ENCODE results near the gene TMEM39B.

Gene TMEM39B

DNA sequence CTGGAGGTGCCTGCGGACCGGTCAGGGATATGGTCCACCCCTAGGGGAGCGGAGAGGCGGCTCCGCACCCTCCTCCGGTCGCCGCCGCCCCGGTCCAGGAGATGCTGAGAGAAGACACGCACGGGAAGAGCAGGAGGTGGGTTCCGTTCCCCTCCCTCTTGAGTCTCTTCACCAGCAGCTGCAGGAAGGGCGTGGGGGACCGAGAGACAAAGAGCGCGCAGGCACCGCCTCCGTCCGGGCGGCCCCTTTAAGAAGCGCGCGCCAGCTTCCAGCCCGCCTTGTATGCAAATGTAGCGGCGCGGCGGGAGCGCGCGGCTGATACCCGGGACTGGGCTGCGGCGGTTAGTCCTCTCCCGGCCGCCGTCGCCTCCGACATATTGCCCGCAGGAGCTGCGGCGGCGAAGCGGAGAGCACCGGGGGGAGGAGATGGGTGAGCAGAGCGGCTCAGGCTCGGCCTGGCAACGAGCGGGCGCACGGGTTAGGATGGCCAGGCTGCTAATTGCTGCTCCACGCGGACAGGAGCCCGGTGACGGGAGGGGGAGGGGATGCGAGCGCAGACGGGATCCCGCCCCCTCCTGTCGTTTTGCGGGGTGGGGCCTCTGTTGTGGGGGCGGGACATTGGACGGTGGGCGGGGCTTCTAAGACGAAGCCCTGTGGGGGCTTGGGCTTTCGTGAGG is at the start of gene TMEM39B:
Gene TMEM39B, plus strand, starts transcription at position 318 of the 677 bp plus-strand sequence. Its CDS starts 109 bp downstream, at position 427.
- Mint-ChIP-seq H3K4me1 (peaks cover 28% of the 10 kb centered on the region), H3K36me3 (ENCODE audit: insufficient read depth) (peaks cover 14% of the 10 kb centered on the region), H3K9me3 (no peaks in the 10 kb centered on the region)

DNA sequence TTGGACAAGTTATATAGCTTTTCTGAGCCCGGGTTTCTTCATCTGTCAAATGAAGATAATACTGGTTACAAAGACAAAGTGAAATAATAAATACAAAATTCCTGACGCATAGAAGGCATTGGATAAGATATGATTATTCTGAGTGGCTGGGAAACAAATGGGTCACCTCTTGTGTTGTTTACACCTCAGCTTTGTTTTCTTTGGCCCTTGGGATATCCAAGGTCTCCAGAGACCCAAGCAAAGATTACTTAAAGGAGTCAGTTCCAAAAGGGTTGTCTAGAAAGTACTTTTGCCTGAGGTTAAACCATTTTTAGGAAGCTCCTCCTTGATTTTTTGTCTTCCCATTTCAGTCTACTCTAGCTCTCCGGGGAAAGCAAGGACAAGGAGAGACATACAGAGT is 49.4 kb upstream of the TMEM39B start:
- Mint-ChIP-seq H3K4me3 (no peak overlapping the region), H3K27me3 (no peaks in the 10 kb centered on the region), H3K4me1 (peaks cover 57% of the 10 kb centered on the region), H3K27ac (ENCODE audit: low read depth) (peak overlapping the region; percentile 65), H3K9me3 (no peaks in the 10 kb centered on the region), H3K36me3 (ENCODE audit: insufficient read depth) (peaks cover 22% of the 10 kb centered on the region)
- DNase-seq (ENCODE audit: low spot score in 2 of 2), result no peak
- no peak for ATAC-seq (replicated peaks; ENCODE audit: extremely low read depth, poor library complexity, severe bottlenecking)

More for the DNA sequence above, at the start of gene TMEM39B:
- H3K27me3 Mint-ChIP-seq, result no peaks in the 10 kb centered on the region
- peak within 1 kb of the TSS; percentile 87 for H3K27ac Mint-ChIP-seq (ENCODE audit: low read depth)
- ATAC-seq (replicated peaks; ENCODE audit: extremely low read depth, poor library complexity, severe bottlenecking) (peak; percentile 89), DNase-seq (ENCODE audit: low spot score in 2 of 2) (peak; percentile 83 to 91)
- H3K4me3 Mint-ChIP-seq, result peak within 1 kb of the TSS; percentile 87

DNA sequence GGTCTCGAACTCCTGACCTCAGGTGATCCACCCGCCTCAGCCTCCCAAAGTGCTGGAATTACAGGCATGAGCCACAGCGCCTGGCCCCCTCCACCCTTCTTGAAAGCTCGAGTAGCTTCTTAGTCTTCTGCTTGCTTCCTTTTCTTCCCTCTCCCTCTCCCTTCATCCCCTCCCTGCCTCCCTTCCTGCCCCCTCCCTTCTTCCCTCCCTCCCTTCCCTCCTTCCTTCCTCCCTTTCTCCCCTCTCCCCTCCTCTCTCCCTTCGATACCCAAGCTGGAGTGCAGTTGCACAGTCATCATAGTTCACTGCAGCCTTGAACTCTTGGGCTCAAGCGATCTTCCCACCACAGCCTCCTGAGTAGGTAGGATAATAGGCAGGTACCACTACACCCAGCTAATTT is 47.2 kb upstream of the TMEM39B start:
- Mint-ChIP-seq H3K36me3 (ENCODE audit: insufficient read depth) (peaks cover 25% of the 10 kb centered on the region), H3K9me3 (no peaks in the 10 kb centered on the region), H3K27me3 (no peaks in the 10 kb centered on the region), H3K27ac (ENCODE audit: low read depth) (no peak overlapping the region), H3K4me3 (no peak overlapping the region), H3K4me1 (peaks cover 57% of the 10 kb centered on the region)
- ATAC-seq (replicated peaks; ENCODE audit: extremely low read depth, poor library complexity, severe bottlenecking) (no peak), DNase-seq (ENCODE audit: low spot score in 2 of 2) (no peak)

DNA sequence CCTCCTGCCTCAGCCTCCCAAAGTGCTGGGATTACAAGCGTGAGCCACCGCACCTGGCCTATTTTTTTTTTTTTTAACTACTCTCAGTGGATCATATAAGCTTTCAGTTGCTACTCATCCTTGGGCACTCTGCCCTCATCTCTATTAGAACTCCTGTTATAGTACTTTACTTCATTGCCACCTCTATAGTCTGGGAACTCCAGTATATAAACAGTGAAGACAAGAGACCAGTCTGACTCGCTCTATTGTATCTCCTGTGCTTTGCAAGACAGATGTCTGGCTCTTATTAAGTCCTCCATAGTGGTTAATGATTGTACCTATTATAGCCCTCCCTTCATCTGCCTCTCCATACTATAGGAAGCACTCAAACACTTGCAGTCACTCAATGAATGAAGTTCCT is 44.0 kb upstream of the TMEM39B start:
- DNase-seq (ENCODE audit: low spot score in 2 of 2), result no peak
- peaks cover 36% of the 10 kb centered on the region for H3K36me3 Mint-ChIP-seq (ENCODE audit: insufficient read depth)

DNA sequence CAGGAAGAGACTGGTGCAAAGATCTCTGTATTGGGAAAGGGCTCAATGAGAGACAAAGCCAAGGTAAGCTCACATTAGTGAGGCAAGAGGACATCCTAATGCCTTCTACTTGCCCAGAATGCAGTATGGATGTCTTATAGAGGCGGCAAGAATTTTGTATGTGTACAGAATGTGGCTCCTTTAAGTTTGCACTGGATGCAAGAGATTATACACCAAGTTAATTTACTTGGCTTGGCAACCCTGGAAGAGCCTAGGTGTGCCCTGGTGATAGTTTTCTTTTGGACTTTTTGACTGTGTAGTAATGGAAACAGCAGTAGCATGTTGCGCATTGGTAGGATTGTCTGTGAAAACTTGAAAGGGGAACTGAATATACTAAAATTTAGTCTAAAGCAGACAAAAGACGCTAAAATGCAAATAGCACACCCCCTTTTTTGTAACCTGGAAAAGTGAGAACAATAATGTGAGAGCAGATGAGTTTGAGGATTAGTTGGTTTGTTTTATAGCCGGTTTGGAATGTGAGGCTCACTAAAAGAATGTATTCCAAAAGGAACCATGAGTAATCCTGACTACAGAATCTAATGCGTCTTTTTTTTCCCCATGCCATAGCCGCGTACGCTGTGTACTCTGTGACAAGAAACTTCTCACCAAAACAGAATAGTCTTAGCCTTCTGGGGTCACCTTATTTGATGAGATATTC is 41.0 kb upstream of the TMEM39B start:
- no peak overlapping the region for H3K4me3 Mint-ChIP-seq
- DNase-seq (ENCODE audit: low spot score in 2 of 2) (no peak), ATAC-seq (replicated peaks; ENCODE audit: extremely low read depth, poor library complexity, severe bottlenecking) (no peak)
- H3K36me3 Mint-ChIP-seq (ENCODE audit: insufficient read depth), result peaks cover 52% of the 10 kb centered on the region
- peaks cover 64% of the 10 kb centered on the region for H3K4me1 Mint-ChIP-seq
- peak overlapping the region; percentile 14 for H3K27ac Mint-ChIP-seq (ENCODE audit: low read depth)
- no peaks in the 10 kb centered on the region for H3K9me3 Mint-ChIP-seq
- H3K27me3 Mint-ChIP-seq, result no peaks in the 10 kb centered on the region

More for the DNA sequence above, 44.0 kb upstream of the TMEM39B start:
- no peak for ATAC-seq (replicated peaks; ENCODE audit: extremely low read depth, poor library complexity, severe bottlenecking)
- Mint-ChIP-seq H3K4me3 (peak overlapping the region; percentile 8), H3K4me1 (peaks cover 60% of the 10 kb centered on the region), H3K9me3 (no peaks in the 10 kb centered on the region), H3K27ac (ENCODE audit: low read depth) (no peak overlapping the region), H3K27me3 (no peaks in the 10 kb centered on the region)

DNA sequence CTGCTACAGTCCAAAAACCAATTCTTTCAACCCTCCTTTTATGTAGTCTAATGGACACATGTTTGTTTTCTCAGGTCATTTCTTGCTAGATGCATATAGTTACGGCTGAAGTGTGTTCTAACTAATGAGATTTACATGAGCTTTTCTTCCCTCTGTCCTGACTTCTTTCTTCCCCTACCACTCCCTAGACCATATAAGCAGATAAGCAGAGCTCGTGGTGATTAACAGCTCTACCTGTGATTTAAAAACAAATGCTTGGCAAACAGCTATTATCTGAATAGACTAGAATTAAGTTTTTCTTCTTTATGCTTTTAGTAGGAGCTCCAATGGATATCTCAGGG is 40.5 kb upstream of the TMEM39B start:
- no peak for ATAC-seq (replicated peaks; ENCODE audit: extremely low read depth, poor library complexity, severe bottlenecking)
- peak overlapping the region; percentile 14 for H3K27ac Mint-ChIP-seq (ENCODE audit: low read depth)
- DNase-seq (ENCODE audit: low spot score in 2 of 2), result no peak
- H3K4me3 Mint-ChIP-seq, result no peak overlapping the region
- H3K9me3 Mint-ChIP-seq, result no peaks in the 10 kb centered on the region
- H3K27me3 Mint-ChIP-seq, result no peaks in the 10 kb centered on the region
- H3K36me3 Mint-ChIP-seq (ENCODE audit: insufficient read depth), result peaks cover 57% of the 10 kb centered on the region
- peaks cover 59% of the 10 kb centered on the region for H3K4me1 Mint-ChIP-seq

DNA sequence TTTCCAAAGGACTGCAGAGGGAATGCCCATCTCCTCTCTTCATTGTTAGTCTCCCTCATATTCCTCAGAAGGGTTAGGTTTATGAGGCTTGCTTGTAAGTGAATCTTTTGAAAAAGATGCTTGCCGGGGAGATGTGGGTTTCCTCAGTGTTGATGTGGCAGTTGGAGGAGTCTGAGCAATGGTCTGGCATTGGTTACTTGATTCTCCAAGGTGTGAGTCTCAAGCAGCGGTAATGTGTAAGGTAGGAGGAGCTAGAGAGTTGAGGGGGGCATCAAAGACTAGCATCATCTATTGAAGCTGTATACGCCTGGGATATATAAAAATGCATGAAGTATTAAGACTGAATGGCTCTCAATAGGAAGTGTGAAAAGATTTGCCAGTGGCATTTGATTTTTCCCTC is 37.6 kb upstream of the TMEM39B start:
- H3K27ac Mint-ChIP-seq (ENCODE audit: low read depth), result peak overlapping the region; percentile 47
- no peaks in the 10 kb centered on the region for H3K9me3 Mint-ChIP-seq
- peaks cover 76% of the 10 kb centered on the region for H3K36me3 Mint-ChIP-seq (ENCODE audit: insufficient read depth)
- H3K27me3 Mint-ChIP-seq, result no peaks in the 10 kb centered on the region
- DNase-seq (ENCODE audit: low spot score in 2 of 2) (no peak), ATAC-seq (replicated peaks; ENCODE audit: extremely low read depth, poor library complexity, severe bottlenecking) (peak; percentile 65)
- no peak overlapping the region for H3K4me3 Mint-ChIP-seq
- H3K4me1 Mint-ChIP-seq, result peaks cover 44% of the 10 kb centered on the region

DNA sequence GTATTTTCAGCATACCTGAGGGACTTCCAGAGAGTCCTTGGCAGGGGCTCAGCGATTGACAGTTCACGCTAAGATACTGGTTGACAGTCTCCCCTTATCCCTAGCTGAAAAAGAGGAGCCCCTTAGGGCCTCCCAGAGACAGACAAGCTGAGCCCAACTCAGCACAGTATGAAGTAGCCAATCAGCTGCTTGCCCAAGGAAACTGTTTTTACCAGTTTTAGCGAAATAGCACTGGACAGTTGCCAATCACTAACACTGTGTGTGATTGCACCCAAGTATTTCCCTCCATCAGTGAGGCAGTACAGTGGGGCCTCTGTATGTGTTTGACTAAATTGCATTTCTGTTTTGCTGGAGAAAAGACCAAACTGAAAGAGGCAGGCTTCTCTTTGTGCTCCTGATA is 32.0 kb upstream of the TMEM39B start:
- no peaks in the 10 kb centered on the region for H3K9me3 Mint-ChIP-seq
- no peaks in the 10 kb centered on the region for H3K27me3 Mint-ChIP-seq
- ATAC-seq (replicated peaks; ENCODE audit: extremely low read depth, poor library complexity, severe bottlenecking), result no peak
- no peak overlapping the region for H3K4me3 Mint-ChIP-seq
- no peak for DNase-seq (ENCODE audit: low spot score in 2 of 2)
- H3K27ac Mint-ChIP-seq (ENCODE audit: low read depth), result no peak overlapping the region
- peaks cover 2% of the 10 kb centered on the region for H3K4me1 Mint-ChIP-seq
- H3K36me3 Mint-ChIP-seq (ENCODE audit: insufficient read depth), result peaks cover 81% of the 10 kb centered on the region

DNA sequence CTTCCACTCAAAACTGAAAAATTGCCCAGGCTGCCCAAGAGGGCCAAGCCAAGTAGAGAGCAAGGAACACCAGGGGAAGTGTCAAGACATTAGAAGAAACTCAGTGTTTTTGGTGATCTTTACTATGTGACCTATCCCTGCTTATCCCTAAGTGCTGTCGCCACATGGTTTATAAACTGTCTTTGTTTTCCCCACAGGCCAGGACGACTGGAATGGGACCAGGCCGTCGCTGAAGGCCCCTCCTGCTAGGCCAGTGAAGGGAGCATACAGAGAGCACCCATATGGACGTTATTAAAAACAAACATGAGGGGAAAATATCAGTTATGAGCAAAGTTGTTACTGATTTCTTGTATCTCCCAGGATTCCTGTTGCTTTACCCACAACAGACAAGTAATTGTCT is 30.4 kb upstream of the TMEM39B start:
- Mint-ChIP-seq H3K36me3 (ENCODE audit: insufficient read depth) (peaks cover 77% of the 10 kb centered on the region), H3K9me3 (no peaks in the 10 kb centered on the region), H3K27me3 (no peaks in the 10 kb centered on the region), H3K27ac (ENCODE audit: low read depth) (no peak overlapping the region), H3K4me1 (no peaks in the 10 kb centered on the region), H3K4me3 (no peak overlapping the region)
- ATAC-seq (replicated peaks; ENCODE audit: extremely low read depth, poor library complexity, severe bottlenecking) (no peak), DNase-seq (ENCODE audit: low spot score in 2 of 2) (no peak)

DNA sequence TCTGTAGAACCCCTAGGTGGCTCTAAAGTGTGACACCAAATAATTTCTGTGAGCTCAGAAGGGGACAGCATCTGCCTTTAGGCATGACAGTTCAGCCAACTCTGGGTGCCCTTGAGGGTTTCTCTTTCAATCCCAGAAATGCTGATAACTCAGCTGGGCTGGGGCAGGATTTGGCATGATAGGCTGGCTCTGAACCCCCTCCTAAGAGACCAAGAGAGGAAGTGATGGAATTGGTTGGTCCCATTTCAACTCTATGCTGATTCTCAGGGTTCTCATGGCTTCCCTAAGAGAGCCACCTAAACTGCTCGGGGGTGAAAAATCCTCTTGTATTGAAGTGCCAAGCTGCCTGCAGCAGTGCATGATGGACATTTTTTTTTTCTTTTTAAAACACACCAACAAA is 28.5 kb upstream of the TMEM39B start:
- no peak for DNase-seq (ENCODE audit: low spot score in 2 of 2)
- no peak overlapping the region for H3K27ac Mint-ChIP-seq (ENCODE audit: low read depth)
- ATAC-seq (replicated peaks; ENCODE audit: extremely low read depth, poor library complexity, severe bottlenecking), result no peak
- H3K36me3 Mint-ChIP-seq (ENCODE audit: insufficient read depth), result peaks cover 74% of the 10 kb centered on the region
- no peaks in the 10 kb centered on the region for H3K27me3 Mint-ChIP-seq
- no peaks in the 10 kb centered on the region for H3K9me3 Mint-ChIP-seq
- H3K4me3 Mint-ChIP-seq, result no peak overlapping the region
- peaks cover 7% of the 10 kb centered on the region for H3K4me1 Mint-ChIP-seq

DNA sequence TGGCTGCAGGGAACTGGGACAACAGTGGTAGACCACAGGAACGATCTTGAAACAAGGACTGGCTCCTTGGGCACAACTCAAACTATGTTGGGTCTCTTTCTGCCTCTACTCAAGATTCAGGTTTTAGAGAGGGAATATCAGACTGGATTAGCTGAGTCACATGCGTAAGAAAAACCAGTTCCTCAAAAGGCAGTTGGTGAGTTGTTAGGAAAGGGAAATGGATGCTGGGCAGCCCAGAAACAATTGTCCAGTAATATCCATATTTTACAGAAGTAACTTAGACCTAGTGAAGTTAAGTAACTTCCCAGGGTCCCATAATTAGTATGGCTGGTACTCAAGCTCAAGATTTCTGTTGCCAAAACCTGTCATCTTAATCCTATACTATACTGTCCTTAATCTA is 27.0 kb upstream of the TMEM39B start:
- Mint-ChIP-seq H3K9me3 (no peaks in the 10 kb centered on the region), H3K27ac (ENCODE audit: low read depth) (no peak overlapping the region), H3K27me3 (no peaks in the 10 kb centered on the region), H3K36me3 (ENCODE audit: insufficient read depth) (peaks cover 61% of the 10 kb centered on the region), H3K4me1 (peaks cover 7% of the 10 kb centered on the region), H3K4me3 (no peak overlapping the region)
- ATAC-seq (replicated peaks; ENCODE audit: extremely low read depth, poor library complexity, severe bottlenecking) (no peak), DNase-seq (ENCODE audit: low spot score in 2 of 2) (no peak)

DNA sequence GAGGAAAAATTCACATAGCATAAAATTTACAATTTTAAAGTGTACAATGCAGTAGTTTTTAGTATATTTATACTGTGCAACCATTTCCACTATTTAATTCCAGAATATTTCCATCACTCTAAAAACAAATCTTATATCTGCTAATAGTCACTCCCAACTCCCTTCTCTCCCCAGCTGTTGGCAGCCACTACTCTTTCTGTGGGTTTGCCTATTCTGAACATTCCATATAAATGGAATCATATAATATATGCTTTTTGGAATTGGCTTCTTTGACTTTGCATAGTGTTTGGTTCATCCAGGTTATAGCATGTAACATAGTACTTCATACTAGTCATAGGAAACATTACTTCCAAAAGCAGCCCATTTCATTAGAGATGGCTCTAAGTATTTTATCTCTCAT is 25.0 kb upstream of the TMEM39B start:
- Mint-ChIP-seq H3K9me3 (no peaks in the 10 kb centered on the region), H3K4me1 (peaks cover 7% of the 10 kb centered on the region), H3K27me3 (no peaks in the 10 kb centered on the region), H3K27ac (ENCODE audit: low read depth) (no peak overlapping the region), H3K4me3 (no peak overlapping the region), H3K36me3 (ENCODE audit: insufficient read depth) (peaks cover 59% of the 10 kb centered on the region)
- ATAC-seq (replicated peaks; ENCODE audit: extremely low read depth, poor library complexity, severe bottlenecking) (no peak), DNase-seq (ENCODE audit: low spot score in 2 of 2) (no peak)

DNA sequence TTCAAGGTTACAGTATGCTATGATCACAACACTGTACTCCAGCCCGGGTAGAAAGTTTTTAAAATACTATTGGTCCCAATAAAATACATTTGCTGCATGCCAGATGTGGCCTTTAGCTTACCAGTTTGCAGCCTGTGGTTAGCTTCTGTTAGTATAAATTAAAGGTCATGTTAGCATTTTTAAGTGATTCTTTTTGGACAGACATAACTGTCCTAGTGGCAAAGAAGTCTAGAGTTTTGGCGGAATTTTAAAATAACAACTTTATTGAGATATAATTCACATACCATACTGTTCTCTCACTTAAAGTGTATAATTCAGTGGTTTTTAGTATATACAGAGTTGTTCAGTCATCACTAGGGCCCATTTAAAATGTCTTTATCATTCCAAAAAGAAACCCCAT is 24.3 kb upstream of the TMEM39B start:
- Mint-ChIP-seq H3K4me3 (no peak overlapping the region), H3K27ac (ENCODE audit: low read depth) (no peak overlapping the region), H3K9me3 (no peaks in the 10 kb centered on the region), H3K36me3 (ENCODE audit: insufficient read depth) (peaks cover 57% of the 10 kb centered on the region), H3K4me1 (peaks cover 7% of the 10 kb centered on the region), H3K27me3 (no peaks in the 10 kb centered on the region)
- ATAC-seq (replicated peaks; ENCODE audit: extremely low read depth, poor library complexity, severe bottlenecking), result no peak
- DNase-seq (ENCODE audit: low spot score in 2 of 2), result no peak

All from central memory CD8-positive, alpha-beta T cell (primary cell).